GM19193 (cell line): ENCODE measurements around the gene TGFBR3L.

Source experiments
- POLR2A ChIP-seq: IDR thresholded peaks from 4 replicates; pipeline ENCODE4 v1.6.1; 2011; ENCODE audit not compliant: insufficient read depth, insufficient read length; ENCODE audit errors: extremely low read depth

Gene TGFBR3L

GRCh38 chr19:7914598-7915045 is at the start of gene TGFBR3L:
Gene TGFBR3L (plus strand): TSS chr19:7914830.
- TF ChIP-seq POLR2A = no peak

GRCh38 chr19:7865262-7865911 is 49.2 kb upstream of the TGFBR3L start:
- TF ChIP-seq POLR2A = no peak

- no peak for TF ChIP-seq POLR2A
Measured at GRCh38 chr19:7866399-7867091, 48.1 kb upstream of the TGFBR3L start.

GRCh38 chr19:7867092-7867844 is 47.4 kb upstream of the TGFBR3L start:
- TF ChIP-seq POLR2A = no peak

GRCh38 chr19:7868326-7868670 is 46.3 kb upstream of the TGFBR3L start:
- no peak for TF ChIP-seq POLR2A

GRCh38 chr19:7868671-7869452 is 45.8 kb upstream of the TGFBR3L start:
- TF ChIP-seq POLR2A = no peak

GRCh38 chr19:7869453-7869909 is 45.1 kb upstream of the TGFBR3L start:
- no peak for TF ChIP-seq POLR2A

GRCh38 chr19:7869910-7870511 is 44.6 kb upstream of the TGFBR3L start:
- TF ChIP-seq POLR2A = no peak

- no peak for TF ChIP-seq POLR2A
Measured at GRCh38 chr19:7870571-7871436, 43.8 kb upstream of the TGFBR3L start.

GRCh38 chr19:7871437-7872305 is 43.0 kb upstream of the TGFBR3L start:
- no peak for TF ChIP-seq POLR2A

GRCh38 chr19:7872306-7873204 is 42.1 kb upstream of the TGFBR3L start:
- no peak for TF ChIP-seq POLR2A
